ENCODE measurements around the gene HELZ. TPM values are rescaled to one million over a fixed set of nuclear protein-coding genes. Genes with fewer than 3 reads are reported as not detected.

The HELZ gene
- total and polyA plus RNA-seq, 2 donors (not counting 1 experiment from before 2014, with no cell fraction given): 10.4 to 97.8 TPM

DNA sequence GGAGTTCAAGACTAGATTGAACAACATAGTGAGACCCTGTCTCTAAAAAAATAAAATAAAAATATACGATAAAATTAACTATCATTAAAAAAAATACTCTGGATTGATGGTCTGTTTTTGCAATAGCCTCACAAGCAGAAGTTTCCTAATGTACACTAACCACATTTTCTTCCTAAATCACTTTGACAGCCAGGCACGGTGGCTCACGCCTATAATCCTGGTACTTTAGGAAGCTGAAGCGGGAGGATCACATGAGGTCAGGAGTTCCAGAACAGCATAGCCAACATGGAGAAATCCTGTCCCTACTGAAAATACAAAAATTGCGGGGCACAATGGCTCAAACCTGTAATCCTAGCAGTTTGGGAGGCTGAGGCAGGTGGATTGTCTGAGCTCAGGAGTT, 64.7 kb downstream of the HELZ start:
- Mint-ChIP-seq H3K4me1 (no peaks in the 10 kb centered on the region), H3K9me3 (ENCODE audit: insufficient read depth) (no peaks in the 10 kb centered on the region), H3K27ac (no peak overlapping the region), H3K27me3 (no peaks in the 10 kb centered on the region), H3K4me3 (no peak overlapping the region)
- 94% methylated on average over 3 of the region's 5 CpGs for WGBS (ENCODE audit: insufficient coverage)
- TF ChIP-seq EZH2 (IDR thresholded peaks at IDR 0.05; ENCODE audit: borderline replicate concordance, insufficient read depth, low read depth, low read length, poor library complexity, severe bottlenecking) (no peak), CTCF (IDR thresholded peaks at IDR 0.05) (no peak)
- Histone ChIP-seq H2AFZ (ENCODE audit: insufficient read depth, low read depth, low read length, poor library complexity, severe bottlenecking) (no peak overlapping the region), H3K36me3 (replicated peaks in 1 of 2; ENCODE audit: control extremely low read depth in 1 of 2, control insufficient read depth in 1 of 2, extremely low read depth in 1 of 2, insufficient read depth in 2 of 2, low read length in 1 of 2) (peaks cover 0 to 22% of the 10 kb centered on the region in 2 experiments), H3K4me3 (ENCODE audit: control extremely low read depth in 1 of 5, extremely low read depth in 1 of 5, insufficient read depth in 1 of 5, low read depth in 2 of 5, low read length in 4 of 5) (no peak overlapping the region), H4K20me1 (ENCODE audit: control insufficient read depth, insufficient read depth, low read length, poor library complexity, severe bottlenecking) (no peaks in the 10 kb centered on the region), H3K9ac (ENCODE audit: low read length) (no peak overlapping the region), H3K79me2 (ENCODE audit: control insufficient read depth, insufficient read depth, low read length) (no peaks in the 10 kb centered on the region), H3K9me3 (ENCODE audit: control extremely low read depth in 1 of 3, control insufficient read depth in 2 of 3, insufficient read depth in 1 of 3, low read length in 2 of 3) (no peaks in the 10 kb centered on the region), H3K27ac (ENCODE audit: low read length in 2 of 2) (no peak overlapping the region), H3K4me1 (ENCODE audit: control insufficient read depth in 2 of 2, insufficient read depth in 2 of 2, low read length in 2 of 2) (no peaks in the 10 kb centered on the region), H3K4me2 (replicated peaks; ENCODE audit: low read depth, low read length, poor library complexity, severe bottlenecking) (no peak overlapping the region), H3K27me3 (replicated peaks in 1 of 4; ENCODE audit: control extremely low read depth in 1 of 4, control insufficient read depth in 3 of 4, insufficient read depth in 4 of 4, low read length in 3 of 4) (no peaks in the 10 kb centered on the region)
- POLR2A ChIA-PET: no interaction called here
- CTCF ChIA-PET: interaction anchor here (0.7 kb wide), 1 partner anchor 157 kb away, joined by 3 read pairs; no protein-coding TSS in a partner anchor
- DNase-seq (no peak), ATAC-seq (ENCODE audit: low read depth) (no peak)
- intact Hi-C loops (cut with micrococcal nuclease): no loop called here

- no peak for ATAC-seq (ENCODE audit: low read depth)
- no peak overlapping the region for H3K9ac ChIP-seq (ENCODE audit: low read length)
- POLR2A ChIA-PET: no interaction called here
Observed at GRCh38 chr17:67178555-67178954, 66.4 kb downstream of the HELZ start.

More at GRCh38 chr17:67178555-67178954, 66.4 kb downstream of the HELZ start:
- no CpG with 5 or more reads among the region's 4 CpGs for WGBS (ENCODE audit: insufficient coverage)
- peaks cover 0 to 32% of the 10 kb centered on the region in 2 experiments for H3K36me3 ChIP-seq (replicated peaks in 1 of 2; ENCODE audit: control extremely low read depth in 1 of 2, control insufficient read depth in 1 of 2, extremely low read depth in 1 of 2, insufficient read depth in 2 of 2, low read length in 1 of 2)
- DNase-seq: no peak
- H3K4me2 ChIP-seq (replicated peaks; ENCODE audit: low read depth, low read length, poor library complexity, severe bottlenecking): no peak overlapping the region
- intact Hi-C loops (cut with micrococcal nuclease): no loop called here
- H3K4me1 ChIP-seq (ENCODE audit: control insufficient read depth in 2 of 2, insufficient read depth in 2 of 2, low read length in 2 of 2): no peaks in the 10 kb centered on the region
- no peaks in the 10 kb centered on the region for H3K79me2 ChIP-seq (ENCODE audit: control insufficient read depth, insufficient read depth, low read length)
- Mint-ChIP-seq H3K9me3 (ENCODE audit: insufficient read depth) (no peaks in the 10 kb centered on the region), H3K4me1 (no peaks in the 10 kb centered on the region), H3K27ac (no peak overlapping the region), H3K4me3 (no peak overlapping the region), H3K27me3 (no peaks in the 10 kb centered on the region)
- no peaks in the 10 kb centered on the region for H3K9me3 ChIP-seq (ENCODE audit: control extremely low read depth in 1 of 3, control insufficient read depth in 2 of 3, insufficient read depth in 1 of 3, low read length in 2 of 3)
- H2AFZ ChIP-seq (ENCODE audit: insufficient read depth, low read depth, low read length, poor library complexity, severe bottlenecking): no peak overlapping the region
- no peak overlapping the region for H3K27ac ChIP-seq (ENCODE audit: low read length in 2 of 2)
- CTCF ChIA-PET: no interaction called here
- no peaks in the 10 kb centered on the region for H4K20me1 ChIP-seq (ENCODE audit: control insufficient read depth, insufficient read depth, low read length, poor library complexity, severe bottlenecking)
- TF ChIP-seq CTCF (IDR thresholded peaks at IDR 0.05) (no peak), EZH2 (IDR thresholded peaks at IDR 0.05; ENCODE audit: borderline replicate concordance, insufficient read depth, low read depth, low read length, poor library complexity, severe bottlenecking) (no peak)
- no peaks in the 10 kb centered on the region for H3K27me3 ChIP-seq (replicated peaks in 1 of 4; ENCODE audit: control extremely low read depth in 1 of 4, control insufficient read depth in 3 of 4, insufficient read depth in 4 of 4, low read length in 3 of 4)
- no peak overlapping the region for H3K4me3 ChIP-seq (ENCODE audit: control extremely low read depth in 1 of 5, extremely low read depth in 1 of 5, insufficient read depth in 1 of 5, low read depth in 2 of 5, low read length in 4 of 5)

Measured in B cell (primary cell).